ENCODE data around the gene LY6G5B. TPM values are rescaled to one million over a fixed set of nuclear protein-coding genes. Genes with fewer than 3 reads are reported as not detected.
A peak's percentile ranks its signal among the peaks of the same experiment; 100 is the strongest.

The LY6G5B gene
- total RNA-seq, 1 donor from 2014 or later: 1.5 TPM

GRCh38 chr6:31640612-31641011, 29.2 kb upstream of the LY6G5B start:
- DNase-seq (ENCODE audit: low read depth, low spot score): no peak

GRCh38 chr6:31641370-31641769, 28.4 kb upstream of the LY6G5B start:
- no peak for DNase-seq (ENCODE audit: low read depth, low spot score)

GRCh38 chr6:31642798-31643570, 26.8 kb upstream of the LY6G5B start:
- DNase-seq (ENCODE audit: low read depth, low spot score): no peak

GRCh38 chr6:31643818-31644454, 25.8 kb upstream of the LY6G5B start:
- DNase-seq (ENCODE audit: low read depth, low spot score): no peak

GRCh38 chr6:31645325-31645724, 24.5 kb upstream of the LY6G5B start:
- no peak for DNase-seq (ENCODE audit: low read depth, low spot score)

GRCh38 chr6:31651602-31652191, 18.1 kb upstream of the LY6G5B start:
- DNase-seq (ENCODE audit: low read depth, low spot score): peak; percentile 55

GRCh38 chr6:31652925-31653724, 16.7 kb upstream of the LY6G5B start:
- DNase-seq (ENCODE audit: low read depth, low spot score): no peak

GRCh38 chr6:31654574-31655348, 15.0 kb upstream of the LY6G5B start:
- DNase-seq (ENCODE audit: low read depth, low spot score): no peak

GRCh38 chr6:31655349-31656237, 14.2 kb upstream of the LY6G5B start, which contains the start of gene APOM:
TSS of gene APOM (plus strand) at chr6:31655894. CDS start at chr6:31655967, 73 bp downstream.
- DNase-seq (ENCODE audit: low read depth, low spot score): no peak

- no peak for DNase-seq (ENCODE audit: low read depth, low spot score)
These were observed 12.2 kb upstream of the LY6G5B start for GRCh38 chr6:31657406-31658157.

GRCh38 chr6:31658158-31658688, 11.6 kb upstream of the LY6G5B start:
- DNase-seq (ENCODE audit: low read depth, low spot score): no peak

GRCh38 chr6:31658983-31659648, 10.7 kb upstream of the LY6G5B start:
- DNase-seq (ENCODE audit: low read depth, low spot score): no peak

GRCh38 chr6:31659649-31660380, 10.0 kb upstream of the LY6G5B start:
- DNase-seq (ENCODE audit: low read depth, low spot score): no peak

- peak; percentile 47 for DNase-seq (ENCODE audit: low read depth, low spot score)
These were observed 9.2 kb upstream of the LY6G5B start, which contains the start of gene C6orf47 for GRCh38 chr6:31660381-31661261. TSS of gene C6orf47 (minus strand) at chr6:31660778. CDS start at chr6:31659947, 831 bp downstream.

GRCh38 chr6:31661262-31662123, 8.3 kb upstream of the LY6G5B start:
- no peak for DNase-seq (ENCODE audit: low read depth, low spot score)
